ENCODE results near the gene ANKRD61. TPM values are rescaled to one million over a fixed set of nuclear protein-coding genes. Genes with fewer than 3 reads are reported as not detected.
"Not testable (repeated sequence)": the region's sequence is repeated elsewhere in the genome, so short reads cannot be mapped to it uniquely, and the experiment has no call there.

Gene ANKRD61
- total and polyA plus RNA-seq, 8 donors = 1.3 to 4.1 TPM; not detected in 6

GRCh38 chr7:6008668-6009611 lies 22.2 kb upstream of the ANKRD61 start, which contains the start of the genes AIMP2 and PMS2:
TSS of gene AIMP2 (plus strand) at chr7:6009272. CDS start at chr7:6009364, 92 bp downstream.
TSS of gene PMS2 (minus strand) at chr7:6009049. CDS start at chr7:6009019, 30 bp downstream.
- 0 to 1% (median 1%) methylated on average over 47 to 84 of the region's 84 CpGs for WGBS, 5 donors
- Histone ChIP-seq H3K4me1 (peaks cover 8 to 63% (median 37%) of the 10 kb centered on the region in 4 donors), H3K36me3 (peaks cover 0 to 15% (median 7%) of the 10 kb centered on the region in 4 donors), H3K27me3 (no peaks in the 10 kb centered on the region), H3K9me3 (no peaks in the 10 kb centered on the region), H3K27ac (peak within 1 kb of the TSS; percentile 93 to 99 (median 94)), H3K4me3 (peak within 1 kb of the TSS; percentile 66 to 68 (median 67))
- peak; percentile 99 for DNase-seq
- peak in 1 of 4 donors; percentile 65 for TF ChIP-seq POLR2A (IDR thresholded peaks at IDR 0.05)
- TF ChIP-seq EP300 (IDR thresholded peaks at IDR 0.05) = no peak
- TF ChIP-seq CTCF (IDR thresholded peaks at IDR 0.05) = no peak
- TF ChIP-seq POLR2AphosphoS5 (IDR thresholded peaks at IDR 0.05) = peak in 2 of 3 donors; percentile 78 to 92
- intact Hi-C loops (cut with DNase I; ENCODE audit: low total_unique reads) = no loop called here

- DNase-seq; H3K27me3 ChIP-seq; H3K9me3 ChIP-seq; intact Hi-C loops (cut with DNase I; ENCODE audit: low total_unique reads): not testable (repeated sequence)
- H3K4me3 ChIP-seq = peak overlapping the region in 1 of 4 donors; percentile 66
- peaks cover 12 to 70% (median 40%) of the 10 kb centered on the region in 4 donors for H3K4me1 ChIP-seq
- peak overlapping the region in 4 of 5 donors; percentile 93 to 99 (median 94) for H3K27ac ChIP-seq
- H3K36me3 ChIP-seq = peaks cover 0 to 11% (median 8%) of the 10 kb centered on the region in 4 donors
- WGBS, 5 donors = 80 to 90% (median 86%) methylated on average over 6 to 8 of the region's 8 CpGs
Observed at GRCh38 chr7:6010370-6010769, 20.8 kb upstream of the ANKRD61 start.

GRCh38 chr7:6011541-6011940 lies 19.6 kb upstream of the ANKRD61 start:
- TF ChIP-seq POLR2A (IDR thresholded peaks at IDR 0.05) = no peak
- TF ChIP-seq EP300 (IDR thresholded peaks at IDR 0.05) = no peak
- no peak for TF ChIP-seq POLR2AphosphoS5 (IDR thresholded peaks at IDR 0.05)
- no peak for TF ChIP-seq CTCF (IDR thresholded peaks at IDR 0.05)
- intact Hi-C loops (cut with DNase I; ENCODE audit: low total_unique reads) = no loop called here
- peaks cover 15 to 76% (median 45%) of the 10 kb centered on the region in 4 donors for H3K4me1 ChIP-seq
- H3K36me3 ChIP-seq = peaks cover 4 to 20% (median 19%) of the 10 kb centered on the region in 4 donors
- no peaks in the 10 kb centered on the region for H3K27me3 ChIP-seq
- 60 to 85% (median 68%) methylated on average over 2 of the region's 2 CpGs for WGBS, 5 donors
- no peak overlapping the region for H3K4me3 ChIP-seq
- DNase-seq = no peak
- no peaks in the 10 kb centered on the region for H3K9me3 ChIP-seq
- H3K27ac ChIP-seq = peak overlapping the region in 4 of 5 donors; percentile 74 to 99 (median 84)

- peaks cover 15 to 70% (median 45%) of the 10 kb centered on the region in 4 donors for H3K4me1 ChIP-seq
- H3K36me3 ChIP-seq = peaks cover 12 to 30% (median 29%) of the 10 kb centered on the region in 4 donors
- H3K27me3 ChIP-seq = no peaks in the 10 kb centered on the region
- TF ChIP-seq POLR2AphosphoS5 (IDR thresholded peaks at IDR 0.05) (peak in 1 of 3 donors; percentile 74), POLR2A (IDR thresholded peaks at IDR 0.05) (no peak), EP300 (IDR thresholded peaks at IDR 0.05) (no peak), CTCF (IDR thresholded peaks at IDR 0.05) (no peak)
- H3K27ac ChIP-seq = peak overlapping the region; percentile 74 to 99 (median 76)
- intact Hi-C loops (cut with DNase I; ENCODE audit: low total_unique reads) = no loop called here
- H3K4me3 ChIP-seq = no peak overlapping the region
- DNase-seq = peak; percentile 42 to 82
- WGBS, 5 donors = 39 to 50% (median 46%) methylated on average over 14 of the region's 14 CpGs
- H3K9me3 ChIP-seq = no peaks in the 10 kb centered on the region
Observed at GRCh38 chr7:6012355-6013104, 18.6 kb upstream of the ANKRD61 start.
